Gastroesophageal sphincter (tissue), 3 donors: Measurements from ENCODE around the gene PLA1A.

Experiments
- EP300 ChIP-seq: sonication (generic); formaldehyde crosslinking; IDR thresholded peaks from one replicate; pipeline ENCODE4 v1.6.1; 2017; ENCODE audit warnings: antibody characterized with exemption, mild to moderate bottlenecking
- TF ChIP-seq, protein P1 (sequence below), 4 experiments: fragments of 200-600 bp in 2 of 4; fragments of 450-650 bp in 2 of 4; sonication (generic) in 1 of 4; IDR thresholded peaks; one replicate each; pipeline ENCODE4 v1.5.1; 2017 to 2019; ENCODE audit warnings: antibody characterized with exemption in 4 of 4, mild to moderate bottlenecking in 2 of 4, moderate library complexity in 2 of 4

DNA sequence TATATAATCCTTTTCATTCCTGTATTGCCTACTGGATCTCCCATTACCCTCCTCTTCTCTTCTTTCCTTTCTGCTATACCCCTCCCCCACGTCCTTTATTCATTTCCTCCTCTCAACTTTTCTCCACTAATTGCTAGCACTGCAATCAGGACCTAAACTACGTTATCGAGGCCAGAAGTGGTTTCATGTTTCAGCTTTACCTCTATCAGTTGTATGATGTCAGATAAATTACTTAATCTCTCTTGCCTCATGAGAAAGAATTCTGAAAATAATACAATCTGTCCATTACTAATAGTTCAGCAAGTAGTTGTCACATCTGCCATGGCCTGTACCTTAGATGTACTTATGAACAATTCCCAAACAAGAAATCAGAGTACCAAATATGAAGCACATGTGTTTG, 52.1 kb downstream of the PLA1A start:
- TF ChIP-seq, protein P1, sequence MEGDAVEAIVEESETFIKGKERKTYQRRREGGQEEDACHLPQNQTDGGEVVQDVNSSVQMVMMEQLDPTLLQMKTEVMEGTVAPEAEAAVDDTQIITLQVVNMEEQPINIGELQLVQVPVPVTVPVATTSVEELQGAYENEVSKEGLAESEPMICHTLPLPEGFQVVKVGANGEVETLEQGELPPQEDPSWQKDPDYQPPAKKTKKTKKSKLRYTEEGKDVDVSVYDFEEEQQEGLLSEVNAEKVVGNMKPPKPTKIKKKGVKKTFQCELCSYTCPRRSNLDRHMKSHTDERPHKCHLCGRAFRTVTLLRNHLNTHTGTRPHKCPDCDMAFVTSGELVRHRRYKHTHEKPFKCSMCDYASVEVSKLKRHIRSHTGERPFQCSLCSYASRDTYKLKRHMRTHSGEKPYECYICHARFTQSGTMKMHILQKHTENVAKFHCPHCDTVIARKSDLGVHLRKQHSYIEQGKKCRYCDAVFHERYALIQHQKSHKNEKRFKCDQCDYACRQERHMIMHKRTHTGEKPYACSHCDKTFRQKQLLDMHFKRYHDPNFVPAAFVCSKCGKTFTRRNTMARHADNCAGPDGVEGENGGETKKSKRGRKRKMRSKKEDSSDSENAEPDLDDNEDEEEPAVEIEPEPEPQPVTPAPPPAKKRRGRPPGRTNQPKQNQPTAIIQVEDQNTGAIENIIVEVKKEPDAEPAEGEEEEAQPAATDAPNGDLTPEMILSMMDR (IDR thresholded peaks at IDR 0.05): no peak
- no peak for TF ChIP-seq EP300
